ENCODE measurements around the gene CHRNA4. TPM values are rescaled to one million over a fixed set of nuclear protein-coding genes. Genes with fewer than 3 reads are reported as not detected.
"Not testable (repeated sequence)": the region's sequence is repeated elsewhere in the genome, so short reads cannot be mapped to it uniquely, and the experiment has no call there.

Gene CHRNA4
- total and polyA plus RNA-seq, 5 experiments from 2014 or later = not detected

DNA sequence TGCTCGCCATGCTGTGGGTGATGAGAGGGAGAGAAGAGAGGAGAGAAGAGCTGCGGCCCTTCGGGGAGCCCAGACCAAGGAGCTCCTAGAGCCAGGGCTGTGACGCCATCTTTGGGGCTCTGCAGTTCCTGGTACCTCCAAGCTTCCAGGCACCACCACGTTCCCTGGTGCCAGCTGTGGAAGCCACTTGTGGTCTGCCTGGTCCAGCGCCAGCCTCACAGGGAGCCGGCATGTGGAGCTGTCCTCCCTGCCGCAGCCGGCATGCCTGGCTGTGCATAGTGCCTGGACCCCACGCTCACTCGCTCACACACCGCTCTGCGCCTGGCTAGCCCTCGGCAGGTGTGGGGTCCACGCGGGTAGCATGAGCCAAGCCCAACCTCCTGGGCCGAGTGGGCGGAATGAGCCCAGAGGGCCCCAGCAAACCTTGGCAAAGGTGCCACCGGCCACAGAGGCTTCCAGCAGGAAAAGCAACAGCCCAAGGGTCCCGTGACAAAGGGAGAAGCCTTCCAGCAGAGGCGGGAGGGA lies 19.3 kb upstream of the CHRNA4 start:
- no peak for ATAC-seq
- Mint-ChIP-seq H3K27ac (peak overlapping the region in 1 of 10 donors; percentile 43), H3K9me3 (peaks cover 0 to 9% (median 3%) of the 10 kb centered on the region in 9 donors), H3K4me3 (no peak overlapping the region), H3K36me3 (peaks cover 0 to 2% (median 0%) of the 10 kb centered on the region in 3 donors), H3K4me1 (peaks cover 0 to 3% (median 2%) of the 10 kb centered on the region in 4 donors), H3K27me3 (peaks cover 7 to 45% (median 19%) of the 10 kb centered on the region in 5 donors)
- no peak for DNase-seq
- POLR2A ChIA-PET = interaction anchor here (0.7 kb wide), 1 partner anchor 612 kb away, joined by 4 read pairs; no protein-coding TSS in a partner anchor

DNA sequence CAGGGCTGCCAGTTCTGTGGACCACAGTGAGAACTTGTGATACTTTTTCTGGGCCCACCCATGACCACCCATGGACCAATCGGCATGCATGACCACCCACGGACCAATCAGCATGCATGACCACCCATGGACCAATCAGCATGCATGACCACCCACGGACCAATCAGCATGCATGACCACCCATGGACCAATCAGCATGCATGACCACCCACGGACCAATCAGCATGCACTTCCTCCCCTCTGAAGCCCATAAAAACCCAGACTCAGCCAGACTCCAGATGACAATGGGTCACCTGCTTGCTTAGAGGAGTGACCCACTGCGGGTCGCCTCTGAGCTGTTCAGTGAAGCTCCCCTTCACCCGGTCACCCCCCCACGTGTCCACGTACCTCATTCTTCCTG lies 18.7 kb upstream of the CHRNA4 start:
- Mint-ChIP-seq H3K27ac (peak overlapping the region in 1 of 10 donors; percentile 43), H3K27me3 (peaks cover 7 to 45% (median 17%) of the 10 kb centered on the region in 5 donors)
- not testable (repeated sequence) for ATAC-seq, H3K36me3 Mint-ChIP-seq, DNase-seq, H3K4me3 Mint-ChIP-seq, H3K4me1 Mint-ChIP-seq, H3K9me3 Mint-ChIP-seq
- POLR2A ChIA-PET = interaction anchor here (0.7 kb wide), 1 partner anchor 613 kb away, joined by 4 read pairs; no protein-coding TSS in a partner anchor

DNA sequence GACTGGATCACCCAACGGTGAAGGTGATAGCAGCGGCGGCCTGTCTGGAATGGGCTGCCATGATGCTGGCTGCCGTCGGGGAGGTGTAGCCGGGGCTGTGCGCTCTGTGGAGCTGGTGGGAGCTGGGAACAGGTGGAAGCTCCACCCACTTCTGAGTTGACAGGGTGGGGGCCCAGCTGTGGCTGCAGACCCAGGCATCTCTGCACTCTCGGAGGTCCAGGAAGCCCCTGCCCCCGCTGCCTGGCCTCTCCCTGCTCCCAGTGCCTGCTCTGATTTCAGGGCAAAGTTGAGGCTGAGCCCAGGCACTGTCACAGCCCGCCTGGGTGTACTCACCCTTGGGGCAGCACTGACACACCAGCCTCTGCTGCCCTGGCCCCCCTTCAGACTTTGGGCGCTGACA lies 18.1 kb upstream of the CHRNA4 start:
- Mint-ChIP-seq H3K4me1 (peaks cover 0 to 3% (median 2%) of the 10 kb centered on the region in 4 donors), H3K36me3 (no peaks in the 10 kb centered on the region), H3K27me3 (peaks cover 7 to 45% (median 17%) of the 10 kb centered on the region in 5 donors), H3K9me3 (no peaks in the 10 kb centered on the region), H3K27ac (no peak overlapping the region), H3K4me3 (no peak overlapping the region)
- DNase-seq = no peak
- POLR2A ChIA-PET = no interaction called here
- ATAC-seq = no peak

DNA sequence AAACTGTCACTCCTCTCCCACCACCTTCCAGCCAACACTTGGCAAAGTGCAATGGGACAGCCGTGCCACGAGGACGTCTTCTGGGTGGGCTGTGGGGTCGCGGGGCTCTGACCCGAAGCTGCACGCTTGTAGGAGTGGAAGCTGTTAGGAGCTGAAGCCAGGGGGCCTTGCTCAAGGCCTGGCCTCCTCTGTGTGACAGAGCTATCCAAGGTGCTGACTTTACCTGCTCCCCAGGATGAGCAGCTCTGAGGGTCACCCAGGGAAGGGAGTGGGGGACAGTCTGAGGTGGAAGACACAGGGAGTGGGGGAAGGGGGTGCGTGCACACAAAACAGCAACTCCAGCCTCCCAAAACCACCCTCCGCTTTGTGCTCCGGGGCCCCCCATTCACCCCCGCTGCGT lies 17.5 kb upstream of the CHRNA4 start:
- Mint-ChIP-seq H3K27me3 (peaks cover 7 to 43% (median 19%) of the 10 kb centered on the region in 5 donors), H3K4me3 (no peak overlapping the region), H3K36me3 (no peaks in the 10 kb centered on the region), H3K9me3 (no peaks in the 10 kb centered on the region), H3K4me1 (peaks cover 0 to 3% (median 2%) of the 10 kb centered on the region in 4 donors), H3K27ac (no peak overlapping the region)
- no peak for DNase-seq
- ATAC-seq = no peak
- POLR2A ChIA-PET = no interaction called here

DNA sequence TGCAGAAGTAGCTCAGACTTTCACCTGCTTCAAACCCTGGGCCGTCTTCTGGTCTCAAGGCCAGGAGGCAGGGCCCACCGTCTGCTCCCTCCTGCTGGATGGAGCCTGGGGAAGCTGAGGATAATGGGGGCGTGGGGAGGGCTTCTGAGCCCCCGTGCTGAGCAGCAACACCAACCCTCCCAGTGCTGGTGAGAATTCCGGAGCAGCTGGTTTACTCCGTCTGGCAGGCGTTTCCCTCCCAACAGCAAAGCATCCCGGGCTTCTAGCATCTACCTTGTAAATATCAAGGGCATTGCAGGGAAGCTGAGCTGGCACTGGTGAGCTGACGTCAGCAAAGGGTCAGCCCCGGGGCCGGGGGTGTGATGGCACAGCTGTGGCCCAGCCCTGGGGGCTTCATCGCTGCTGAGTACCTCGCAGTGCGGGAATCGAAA lies 16.8 kb upstream of the CHRNA4 start:
- peaks cover 0 to 3% (median 2%) of the 10 kb centered on the region in 4 donors for H3K4me1 Mint-ChIP-seq
- H3K27me3 Mint-ChIP-seq = peaks cover 7 to 38% (median 16%) of the 10 kb centered on the region in 5 donors
- H3K36me3 Mint-ChIP-seq = no peaks in the 10 kb centered on the region
- POLR2A ChIA-PET = no interaction called here
- no peak for DNase-seq
- no peak overlapping the region for H3K27ac Mint-ChIP-seq
- no peaks in the 10 kb centered on the region for H3K9me3 Mint-ChIP-seq
- no peak overlapping the region for H3K4me3 Mint-ChIP-seq
- ATAC-seq = no peak

DNA sequence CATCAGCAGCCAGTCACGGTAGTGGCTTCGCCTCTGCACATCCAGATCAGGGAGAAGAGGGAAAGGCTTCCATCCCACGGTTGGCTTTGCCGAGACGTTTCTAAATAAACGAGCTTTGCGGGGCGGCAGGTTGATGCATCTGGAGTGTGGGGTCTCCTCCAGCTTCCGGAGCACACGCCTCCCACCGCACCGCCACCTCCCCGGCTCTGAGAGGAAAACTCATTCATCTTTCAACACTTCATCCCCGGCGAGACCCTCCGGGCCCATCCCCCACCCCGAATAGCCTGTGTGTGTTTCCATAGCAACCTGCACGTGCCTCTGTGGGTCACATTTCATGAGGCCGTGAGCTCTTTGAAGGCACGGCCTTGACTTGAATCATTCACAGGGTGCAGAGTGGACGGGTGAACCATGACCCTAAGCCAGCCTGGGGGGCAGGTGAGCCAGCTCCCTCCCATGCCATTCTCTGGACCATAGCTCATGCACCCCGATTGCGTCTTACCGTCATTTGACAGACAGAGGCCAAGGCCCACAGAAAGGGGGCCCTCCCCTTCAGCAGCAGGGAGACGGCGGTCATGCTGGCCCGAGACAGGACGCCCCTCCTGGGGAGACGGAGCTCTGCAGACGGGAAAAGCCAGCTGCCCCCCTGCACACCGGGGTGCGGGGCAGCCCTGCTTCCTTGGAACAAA lies 16.2 kb upstream of the CHRNA4 start:
- POLR2A ChIA-PET = no interaction called here
- Mint-ChIP-seq H3K36me3 (no peaks in the 10 kb centered on the region), H3K27ac (peak overlapping the region in 1 of 10 donors; percentile 90), H3K4me1 (peaks cover 0 to 3% (median 2%) of the 10 kb centered on the region in 4 donors), H3K4me3 (no peak overlapping the region), H3K9me3 (no peaks in the 10 kb centered on the region), H3K27me3 (peaks cover 7 to 42% (median 21%) of the 10 kb centered on the region in 5 donors)
- ATAC-seq (no peak), DNase-seq (no peak)

DNA sequence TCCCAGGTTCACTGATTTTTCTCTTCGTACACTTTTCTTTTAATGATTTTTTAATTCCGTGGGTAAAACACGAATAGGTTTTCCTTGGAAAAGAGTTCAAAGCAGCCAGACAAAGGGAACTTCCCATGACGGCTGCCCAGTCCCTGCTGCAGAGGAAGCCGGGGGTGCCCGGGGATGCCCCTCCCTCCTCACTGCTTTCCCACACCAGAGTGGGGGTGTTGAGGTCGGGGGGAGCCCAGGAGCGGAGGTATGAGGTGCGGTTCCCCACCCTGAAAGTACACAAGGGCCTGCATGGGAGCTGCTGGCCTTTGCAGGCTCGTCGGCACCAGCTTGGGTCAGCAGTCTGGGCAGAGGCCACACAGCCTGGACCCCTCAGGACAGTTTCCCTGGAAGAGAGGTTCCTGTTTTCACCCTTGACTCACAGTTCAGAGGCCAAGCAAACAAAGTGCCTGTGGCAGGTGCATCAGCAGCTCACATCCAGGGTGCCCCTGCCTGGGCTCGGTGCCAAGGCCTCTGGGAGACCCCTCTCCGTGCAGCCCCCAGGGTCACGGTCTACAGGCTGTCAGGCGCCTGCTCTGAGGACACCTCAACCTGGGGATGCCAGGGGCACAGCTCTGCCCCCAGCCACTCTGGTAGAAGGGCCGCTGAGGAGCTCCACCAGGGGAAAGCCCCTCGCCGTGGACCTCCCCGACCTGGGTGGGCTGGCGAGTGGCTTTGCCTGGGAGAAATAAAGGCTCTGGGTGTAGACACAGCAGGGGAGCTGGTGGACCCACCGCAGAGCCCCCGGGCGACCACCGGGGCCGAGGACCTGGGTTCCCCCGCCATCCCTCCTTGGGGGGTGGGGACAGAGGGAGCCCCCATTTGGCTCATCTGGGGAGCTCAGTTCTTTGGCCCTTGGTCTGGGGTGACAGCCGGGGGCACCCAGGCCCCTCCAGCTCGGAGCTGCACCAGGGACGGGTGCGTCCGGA lies 15.4 kb upstream of the CHRNA4 start:
- no peak for DNase-seq
- Mint-ChIP-seq H3K36me3 (no peaks in the 10 kb centered on the region), H3K27ac (no peak overlapping the region), H3K9me3 (no peaks in the 10 kb centered on the region), H3K4me3 (no peak overlapping the region), H3K27me3 (peaks cover 7 to 42% (median 21%) of the 10 kb centered on the region in 5 donors), H3K4me1 (peaks cover 0 to 3% (median 2%) of the 10 kb centered on the region in 4 donors)
- ATAC-seq = no peak
- POLR2A ChIA-PET = no interaction called here

DNA sequence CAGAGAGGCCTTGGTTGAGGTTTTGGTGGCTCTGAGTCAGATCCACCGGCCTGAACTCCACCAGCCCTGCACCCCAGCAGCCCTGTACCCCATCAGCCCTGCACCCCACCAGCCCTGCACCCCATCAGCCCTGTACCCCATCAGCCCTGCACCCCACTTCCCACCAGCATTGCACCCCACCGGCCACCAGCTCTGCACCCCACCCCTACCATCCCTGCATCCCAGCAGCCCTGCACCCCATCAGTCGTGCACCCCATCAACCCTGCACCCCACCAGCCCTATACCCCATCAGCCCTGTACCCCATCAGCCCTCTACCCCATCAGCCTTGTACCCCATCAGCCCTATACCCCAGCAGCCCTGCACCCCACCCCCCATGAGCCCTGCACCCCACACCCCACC lies 14.3 kb upstream of the CHRNA4 start:
- no peak for ATAC-seq
- POLR2A ChIA-PET = no interaction called here
- H3K36me3 Mint-ChIP-seq = no peaks in the 10 kb centered on the region

DNA sequence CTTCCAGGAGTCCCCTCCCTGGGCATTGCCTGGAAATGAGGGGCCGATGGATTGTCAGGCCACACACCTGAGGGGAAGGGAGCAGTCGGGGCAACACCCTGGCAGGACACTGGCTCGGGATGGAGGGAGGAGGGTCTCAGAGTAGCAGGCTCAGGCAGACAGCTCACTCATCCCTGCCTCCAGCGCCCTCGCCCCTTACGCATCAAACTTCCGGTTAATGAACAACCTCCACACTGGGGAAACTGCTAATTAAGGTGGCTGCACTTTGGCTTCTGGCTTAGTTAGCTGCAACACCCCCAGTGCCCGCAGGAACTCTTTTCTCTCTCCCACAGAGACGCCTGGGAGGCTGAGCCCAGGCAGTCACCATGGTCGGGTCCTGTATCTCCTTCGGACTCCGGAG lies 13.4 kb upstream of the CHRNA4 start:
- Mint-ChIP-seq H3K36me3 (no peaks in the 10 kb centered on the region), H3K27ac (no peak overlapping the region), H3K9me3 (no peaks in the 10 kb centered on the region), H3K4me1 (peaks cover 0 to 3% (median 2%) of the 10 kb centered on the region in 4 donors), H3K4me3 (no peak overlapping the region), H3K27me3 (peaks cover 4 to 49% (median 24%) of the 10 kb centered on the region in 5 donors)
- DNase-seq (no peak), ATAC-seq (no peak)
- POLR2A ChIA-PET = no interaction called here

More for the DNA sequence above, 14.3 kb upstream of the CHRNA4 start:
- no peak overlapping the region for H3K27ac Mint-ChIP-seq
- peaks cover 7 to 50% (median 24%) of the 10 kb centered on the region in 5 donors for H3K27me3 Mint-ChIP-seq
- DNase-seq = no peak
- H3K9me3 Mint-ChIP-seq = no peaks in the 10 kb centered on the region
- peaks cover 0 to 3% (median 2%) of the 10 kb centered on the region in 4 donors for H3K4me1 Mint-ChIP-seq
- no peak overlapping the region for H3K4me3 Mint-ChIP-seq

DNA sequence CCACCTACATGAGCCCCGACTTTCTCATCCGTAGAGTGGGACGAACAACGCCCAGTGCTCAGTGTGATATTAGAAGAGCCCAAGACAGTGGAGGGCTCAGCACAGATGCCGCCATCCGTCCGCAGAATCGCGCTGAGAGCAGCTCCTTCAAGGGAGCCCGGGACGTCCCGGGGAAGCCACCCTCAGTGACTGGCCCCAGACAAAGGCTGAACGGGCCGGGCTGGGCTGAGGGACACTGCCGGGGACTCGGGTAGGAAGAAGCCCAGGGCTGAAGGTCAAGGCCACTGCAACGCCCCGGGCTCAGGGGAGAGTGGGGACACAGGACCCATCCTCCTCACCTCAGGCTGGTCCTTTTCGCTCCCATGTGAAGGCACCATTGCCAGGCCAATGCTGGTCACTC lies 12.8 kb upstream of the CHRNA4 start:
- Mint-ChIP-seq H3K27ac (no peak overlapping the region), H3K27me3 (peaks cover 4 to 44% (median 22%) of the 10 kb centered on the region in 5 donors), H3K4me3 (no peak overlapping the region), H3K36me3 (no peaks in the 10 kb centered on the region), H3K4me1 (peaks cover 0 to 3% (median 3%) of the 10 kb centered on the region in 4 donors), H3K9me3 (no peaks in the 10 kb centered on the region)
- DNase-seq (no peak), ATAC-seq (no peak)
- POLR2A ChIA-PET = no interaction called here

DNA sequence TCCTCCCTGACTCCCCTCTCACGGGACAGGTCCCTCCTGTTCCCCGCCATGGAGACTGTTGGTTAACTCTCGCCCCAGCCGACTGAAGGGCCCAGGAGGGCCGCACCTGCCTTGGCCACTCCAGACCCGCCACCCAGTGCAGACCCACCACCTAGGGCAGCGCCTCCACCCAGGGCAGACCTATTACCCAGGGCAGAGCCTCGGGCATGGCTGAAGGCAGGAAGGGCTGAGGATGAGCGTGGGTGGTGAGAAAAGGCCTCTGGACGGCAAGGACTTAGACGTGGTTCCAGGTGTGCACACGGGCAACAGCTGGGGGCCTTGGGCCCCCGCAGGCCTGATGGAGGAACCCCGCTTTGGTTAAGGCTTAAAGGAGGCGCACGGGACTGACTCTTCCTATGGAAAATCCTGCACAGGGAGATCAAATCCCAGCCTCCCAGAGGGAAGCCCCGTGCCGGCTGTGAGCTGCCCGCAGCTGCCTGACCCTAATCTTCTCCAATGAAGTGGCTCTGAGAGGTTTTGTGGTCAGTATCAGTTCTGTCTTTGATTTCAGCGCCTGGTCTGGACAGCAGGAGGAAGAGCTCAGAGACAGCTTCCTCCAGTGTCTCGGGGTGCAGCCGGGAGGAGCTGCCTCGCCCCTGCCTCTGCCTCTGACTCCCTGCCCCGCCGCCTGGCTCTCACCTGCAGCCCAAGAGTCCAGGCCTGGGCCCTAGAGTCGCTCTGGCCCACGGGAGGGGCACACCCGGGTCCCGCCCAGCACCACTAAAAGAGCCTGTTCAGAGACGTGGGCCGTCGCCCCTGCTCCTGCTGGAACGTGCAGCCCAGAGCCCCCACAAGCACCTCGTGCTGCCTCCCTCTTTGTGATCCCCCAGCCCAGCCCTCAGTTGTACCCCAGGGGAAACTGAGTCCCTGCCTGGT lies 12.1 kb upstream of the CHRNA4 start:
- Mint-ChIP-seq H3K36me3 (no peaks in the 10 kb centered on the region), H3K9me3 (no peaks in the 10 kb centered on the region), H3K27ac (no peak overlapping the region), H3K4me3 (no peak overlapping the region), H3K27me3 (peaks cover under 1 to 37% (median 15%) of the 10 kb centered on the region in 5 donors), H3K4me1 (peaks cover 0 to 3% (median 3%) of the 10 kb centered on the region in 4 donors)
- POLR2A ChIA-PET = no interaction called here
- ATAC-seq (no peak), DNase-seq (no peak)

All from naive thymus-derived CD8-positive, alpha-beta T cell (primary cell).